PC-3 (cell line): Measurements from ENCODE around the gene EPS8.

Experiments used
- CTCF ChIP-seq: fragments of 300-600 bp; sonication (generic); conservative IDR thresholded peaks from 2 replicates; pipeline ENCODE4 v1.5.1; 2017; ENCODE audit warnings: antibody characterized with exemption, low read depth, mild to moderate bottlenecking, low read length
- EZH2phosphoT487 ChIP-seq: fragments of 300-600 bp; sonication (generic); IDR thresholded peaks from 2 replicates; pipeline ENCODE4 v1.6.1; 2018; ENCODE audit warnings: mild to moderate bottlenecking, antibody characterized with exemption, low read length, borderline replicate concordance

- TF ChIP-seq EZH2phosphoT487 (no peak), CTCF (no peak)
These were observed 164.1 kb downstream of the EPS8 start for GRCh38 chr12:15625075-15625474.
